GM20000 (cell line): ENCODE data around the gene TAF15.
A peak's percentile ranks its signal among the peaks of the same experiment; 100 is the strongest.

Experiments used
- DNase-seq: peaks from one replicate; pipeline ENCODE4 v3.0.0; 2012; ENCODE audit warnings: low spot score
- CTCF ChIP-seq: IDR thresholded peaks from 2 replicates; pipeline ENCODE4 v1.5.1; 2012; ENCODE audit warnings: mild to moderate bottlenecking, control low read depth; ENCODE audit errors: extremely low read depth, missing control alignments

TAF15 gene

DNA sequence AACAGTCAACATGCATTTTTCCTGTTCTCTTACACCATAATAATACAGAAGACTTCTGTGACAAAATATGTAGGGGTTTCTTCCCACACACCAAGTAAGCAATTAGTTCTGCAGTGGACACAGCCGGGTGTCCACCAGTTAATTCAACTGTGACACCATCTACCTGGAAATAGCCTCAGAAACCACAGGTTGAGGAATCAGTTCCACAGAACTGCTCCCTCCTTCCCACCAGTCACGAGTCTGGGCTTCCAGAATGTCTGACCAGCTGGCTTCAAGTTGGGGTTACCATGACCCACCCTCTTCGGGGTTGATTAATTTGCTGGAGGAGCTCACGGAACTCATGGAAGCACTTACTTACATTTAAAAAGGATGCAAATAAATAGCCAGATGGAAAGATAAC is 84.5 kb downstream of the TAF15 start:
- no peak for DNase-seq
- TF ChIP-seq CTCF: no peak

- DNase-seq: no peak
- TF ChIP-seq CTCF: no peak
These were observed 84.9 kb downstream of the TAF15 start for GRCh38 chr17:35894206-35894605.

DNA sequence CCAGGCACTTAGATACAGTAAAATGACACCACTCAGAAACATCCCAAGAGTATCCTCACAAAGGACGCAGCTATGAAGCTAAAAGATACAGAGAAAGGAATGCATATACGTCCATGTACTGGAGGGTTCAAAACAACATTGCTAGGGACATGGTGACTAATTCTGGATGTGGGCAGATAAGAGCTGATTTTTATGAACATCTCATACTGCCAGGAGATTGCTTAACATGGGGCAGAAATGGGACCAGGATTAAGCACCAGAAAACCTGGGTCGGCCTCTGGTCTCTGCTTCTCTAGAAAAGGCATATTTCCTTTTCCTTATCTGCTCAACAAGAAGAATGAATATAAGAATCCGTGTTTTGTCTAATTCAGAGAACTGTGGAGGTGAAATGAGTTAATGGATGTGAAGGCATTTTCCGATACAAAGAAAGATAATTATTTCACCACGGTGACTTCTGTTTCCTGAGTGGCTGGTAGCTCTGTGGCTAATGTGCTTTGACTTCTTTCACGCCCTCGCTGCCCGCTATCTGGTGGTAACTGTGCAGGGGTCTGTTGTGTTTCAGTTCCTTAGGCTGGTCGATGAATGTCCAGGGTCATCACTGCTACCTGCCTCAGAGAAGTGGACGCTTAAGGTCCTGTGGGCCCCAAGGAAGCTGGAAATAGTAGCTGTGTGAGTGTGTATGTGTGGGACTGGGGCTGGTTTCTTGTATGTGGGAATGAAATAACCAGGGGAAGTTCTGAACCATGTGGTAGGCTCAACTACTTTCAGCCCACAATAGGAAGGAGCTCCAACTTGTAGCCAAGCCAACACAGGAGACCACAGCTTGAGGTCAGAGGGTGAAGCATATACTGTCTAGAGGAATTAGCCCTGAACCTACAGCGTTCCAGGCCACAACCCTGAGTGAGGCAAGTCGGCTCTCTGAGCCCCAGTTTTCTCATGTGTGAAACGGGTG is 86.6 kb downstream of the TAF15 start:
- TF ChIP-seq CTCF: no peak
- peak; percentile 38 for DNase-seq
